ENCODE data around the gene SMIM1.

Gene SMIM1

DNA sequence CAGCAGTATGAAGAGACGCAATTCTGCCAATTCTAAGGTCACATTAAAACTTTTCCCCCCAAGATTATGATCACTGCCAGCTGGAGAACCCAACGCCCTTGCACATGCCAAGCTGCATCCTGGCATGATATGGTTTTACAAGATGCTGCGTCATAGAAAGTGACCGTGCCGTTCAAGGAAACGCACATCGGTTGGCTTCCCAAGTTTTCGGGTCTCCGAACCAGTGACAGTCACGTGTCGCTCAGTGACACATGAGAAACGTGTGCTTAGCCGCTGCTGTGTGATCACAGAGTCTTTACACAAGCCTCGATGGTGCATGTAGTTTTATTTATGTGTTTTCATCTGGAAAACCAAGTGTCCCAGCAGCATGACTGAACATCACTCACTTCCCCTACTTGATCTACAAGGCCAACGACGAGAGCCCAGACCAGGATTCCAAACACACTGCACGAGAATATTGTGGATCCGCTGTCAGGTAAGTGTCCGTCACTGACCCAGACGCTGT is 7.4 kb downstream of the SMIM1 start:
- no peak overlapping the region for H3K27ac ChIP-seq (ENCODE audit: low read depth, low read length)
- no peaks in the 10 kb centered on the region for H3K27me3 ChIP-seq (ENCODE audit: control insufficient read depth, low read length)
- no peak overlapping the region for H3K4me2 ChIP-seq (ENCODE audit: low read length)
- no peaks in the 10 kb centered on the region for H3K9me2 ChIP-seq (replicated peaks; ENCODE audit: control insufficient read depth, low read length)
- no peaks in the 10 kb centered on the region for H3K79me2 ChIP-seq (ENCODE audit: control insufficient read depth, low read length)
- no peaks in the 10 kb centered on the region for H4K20me1 ChIP-seq (ENCODE audit: control insufficient read depth, insufficient read depth, low read depth, low read length)
- H3K36me3 ChIP-seq (ENCODE audit: control insufficient read depth, low read length) = peaks cover 60% of the 10 kb centered on the region
- H3K4me3 ChIP-seq (ENCODE audit: low read length) = no peak overlapping the region
- TF ChIP-seq, protein P1, sequence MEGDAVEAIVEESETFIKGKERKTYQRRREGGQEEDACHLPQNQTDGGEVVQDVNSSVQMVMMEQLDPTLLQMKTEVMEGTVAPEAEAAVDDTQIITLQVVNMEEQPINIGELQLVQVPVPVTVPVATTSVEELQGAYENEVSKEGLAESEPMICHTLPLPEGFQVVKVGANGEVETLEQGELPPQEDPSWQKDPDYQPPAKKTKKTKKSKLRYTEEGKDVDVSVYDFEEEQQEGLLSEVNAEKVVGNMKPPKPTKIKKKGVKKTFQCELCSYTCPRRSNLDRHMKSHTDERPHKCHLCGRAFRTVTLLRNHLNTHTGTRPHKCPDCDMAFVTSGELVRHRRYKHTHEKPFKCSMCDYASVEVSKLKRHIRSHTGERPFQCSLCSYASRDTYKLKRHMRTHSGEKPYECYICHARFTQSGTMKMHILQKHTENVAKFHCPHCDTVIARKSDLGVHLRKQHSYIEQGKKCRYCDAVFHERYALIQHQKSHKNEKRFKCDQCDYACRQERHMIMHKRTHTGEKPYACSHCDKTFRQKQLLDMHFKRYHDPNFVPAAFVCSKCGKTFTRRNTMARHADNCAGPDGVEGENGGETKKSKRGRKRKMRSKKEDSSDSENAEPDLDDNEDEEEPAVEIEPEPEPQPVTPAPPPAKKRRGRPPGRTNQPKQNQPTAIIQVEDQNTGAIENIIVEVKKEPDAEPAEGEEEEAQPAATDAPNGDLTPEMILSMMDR (IDR thresholded peaks at IDR 0.05; ENCODE audit: low read depth, low read length, poor library complexity, severe bottlenecking) = no peak
- TF ChIP-seq EZH2phosphoT487 (IDR thresholded peaks at IDR 0.05; ENCODE audit: borderline replicate concordance, low read length) = no peak
- H3F3A ChIP-seq (ENCODE audit: control insufficient read depth, insufficient read depth) = no peaks in the 10 kb centered on the region
- H3K9me3 ChIP-seq (ENCODE audit: control insufficient read depth, insufficient read depth, low read length) = no peaks in the 10 kb centered on the region
- H3K4me1 ChIP-seq (ENCODE audit: control insufficient read depth, low read length) = peaks cover 14% of the 10 kb centered on the region

DNA sequence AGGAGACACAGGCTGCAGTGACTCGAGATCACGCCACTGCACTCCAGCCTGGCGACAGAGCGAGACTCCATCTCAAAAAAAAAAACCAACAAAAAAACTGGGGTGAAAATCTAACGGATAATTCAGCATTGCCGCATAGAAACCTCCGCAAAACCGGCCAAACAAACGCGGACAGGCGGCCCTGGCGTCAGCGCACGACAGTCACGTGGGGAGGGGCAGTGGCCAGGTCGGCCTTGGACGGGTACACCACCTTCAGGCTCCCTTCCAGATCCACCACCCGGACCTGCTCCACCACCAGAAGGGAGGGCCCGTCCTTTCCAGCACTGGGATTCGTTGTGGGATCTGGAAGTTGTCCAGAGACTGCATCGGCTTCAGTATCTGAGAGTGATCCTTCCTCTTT is 8.4 kb downstream of the SMIM1 start:
- no peaks in the 10 kb centered on the region for H3K27me3 ChIP-seq (ENCODE audit: control insufficient read depth, low read length)
- H3K27ac ChIP-seq (ENCODE audit: low read depth, low read length) = no peak overlapping the region
- no peaks in the 10 kb centered on the region for H3K9me3 ChIP-seq (ENCODE audit: control insufficient read depth, insufficient read depth, low read length)
- H3K4me2 ChIP-seq (ENCODE audit: low read length) = no peak overlapping the region
- H4K20me1 ChIP-seq (ENCODE audit: control insufficient read depth, insufficient read depth, low read depth, low read length) = no peaks in the 10 kb centered on the region
- TF ChIP-seq, protein P1 (IDR thresholded peaks at IDR 0.05; ENCODE audit: low read depth, low read length, poor library complexity, severe bottlenecking) = no peak
- TF ChIP-seq EZH2phosphoT487 (IDR thresholded peaks at IDR 0.05; ENCODE audit: borderline replicate concordance, low read length) = no peak
- peaks cover 4% of the 10 kb centered on the region for H3K4me1 ChIP-seq (ENCODE audit: control insufficient read depth, low read length)
- H3K36me3 ChIP-seq (ENCODE audit: control insufficient read depth, low read length) = peaks cover 65% of the 10 kb centered on the region
- H3K9me2 ChIP-seq (replicated peaks; ENCODE audit: control insufficient read depth, low read length) = no peaks in the 10 kb centered on the region
- no peaks in the 10 kb centered on the region; the same call in 1 of the 2 replicates for H3F3A ChIP-seq (ENCODE audit: control insufficient read depth, insufficient read depth)
- H3K4me3 ChIP-seq (ENCODE audit: low read length) = no peak overlapping the region
- H3K79me2 ChIP-seq (ENCODE audit: control insufficient read depth, low read length) = no peaks in the 10 kb centered on the region

DNA sequence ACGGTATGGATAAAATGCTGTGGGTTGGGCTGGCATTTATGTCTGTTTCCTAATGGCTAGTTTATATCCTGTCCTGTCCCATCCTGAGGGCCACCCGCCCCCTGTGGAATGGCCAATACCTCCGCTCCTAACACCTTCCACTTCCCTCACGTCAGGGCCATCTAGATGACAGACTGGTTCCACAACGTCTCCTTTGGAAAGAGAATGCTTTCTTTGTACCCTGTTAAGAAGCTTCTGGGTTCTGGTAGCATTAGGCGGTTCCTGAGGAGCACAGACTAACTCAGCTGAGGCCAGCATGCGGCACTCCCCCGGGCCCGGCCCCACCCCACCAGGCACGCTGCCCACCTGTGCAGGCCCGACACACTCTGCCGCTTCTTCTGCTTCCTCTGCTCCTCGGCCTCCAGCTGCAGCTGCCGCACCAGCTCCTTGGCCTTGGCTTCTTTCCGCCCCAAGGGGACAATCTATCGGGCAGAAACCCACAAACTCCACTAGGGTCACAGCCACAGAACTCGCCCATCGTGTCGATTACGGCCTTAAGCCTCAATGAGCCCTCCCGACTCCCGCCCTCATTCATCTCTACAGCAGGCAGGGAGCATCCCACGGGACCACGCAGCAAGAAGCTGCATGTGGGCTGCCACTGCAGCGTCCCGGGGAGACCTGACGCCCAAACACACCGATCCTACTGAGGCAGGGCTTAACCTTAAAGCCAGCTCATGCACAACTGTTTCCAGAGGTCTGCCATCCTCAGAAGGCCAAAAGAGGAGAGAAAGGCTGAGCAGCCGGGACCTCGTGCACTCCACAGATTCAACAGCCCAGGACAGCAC is 11.3 kb downstream of the SMIM1 start:
- Histone ChIP-seq H3K4me1 (ENCODE audit: control insufficient read depth, low read length) (no peaks in the 10 kb centered on the region), H3K36me3 (ENCODE audit: control insufficient read depth, low read length) (peaks cover 77% of the 10 kb centered on the region)
- TF ChIP-seq, protein P1 (IDR thresholded peaks at IDR 0.05; ENCODE audit: low read depth, low read length, poor library complexity, severe bottlenecking) = no peak
- no peak for TF ChIP-seq EZH2phosphoT487 (IDR thresholded peaks at IDR 0.05; ENCODE audit: borderline replicate concordance, low read length)

More for the DNA sequence above, 11.3 kb downstream of the SMIM1 start:
- H3K4me3 ChIP-seq (ENCODE audit: low read length) = no peak overlapping the region
- no peaks in the 10 kb centered on the region for H3K27me3 ChIP-seq (ENCODE audit: control insufficient read depth, low read length)
- H3K4me2 ChIP-seq (ENCODE audit: low read length) = no peak overlapping the region
- no peaks in the 10 kb centered on the region; the same call in 1 of the 2 replicates for H3F3A ChIP-seq (ENCODE audit: control insufficient read depth, insufficient read depth)
- H3K9me3 ChIP-seq (ENCODE audit: control insufficient read depth, insufficient read depth, low read length) = no peaks in the 10 kb centered on the region
- no peaks in the 10 kb centered on the region for H3K9me2 ChIP-seq (replicated peaks; ENCODE audit: control insufficient read depth, low read length)
- no peak overlapping the region for H3K27ac ChIP-seq (ENCODE audit: low read depth, low read length)
- H4K20me1 ChIP-seq (ENCODE audit: control insufficient read depth, insufficient read depth, low read depth, low read length) = no peaks in the 10 kb centered on the region
- peaks cover 16% of the 10 kb centered on the region for H3K79me2 ChIP-seq (ENCODE audit: control insufficient read depth, low read length)
